ENCODE measurements around the gene PAOX.

PAOX gene

DNA sequence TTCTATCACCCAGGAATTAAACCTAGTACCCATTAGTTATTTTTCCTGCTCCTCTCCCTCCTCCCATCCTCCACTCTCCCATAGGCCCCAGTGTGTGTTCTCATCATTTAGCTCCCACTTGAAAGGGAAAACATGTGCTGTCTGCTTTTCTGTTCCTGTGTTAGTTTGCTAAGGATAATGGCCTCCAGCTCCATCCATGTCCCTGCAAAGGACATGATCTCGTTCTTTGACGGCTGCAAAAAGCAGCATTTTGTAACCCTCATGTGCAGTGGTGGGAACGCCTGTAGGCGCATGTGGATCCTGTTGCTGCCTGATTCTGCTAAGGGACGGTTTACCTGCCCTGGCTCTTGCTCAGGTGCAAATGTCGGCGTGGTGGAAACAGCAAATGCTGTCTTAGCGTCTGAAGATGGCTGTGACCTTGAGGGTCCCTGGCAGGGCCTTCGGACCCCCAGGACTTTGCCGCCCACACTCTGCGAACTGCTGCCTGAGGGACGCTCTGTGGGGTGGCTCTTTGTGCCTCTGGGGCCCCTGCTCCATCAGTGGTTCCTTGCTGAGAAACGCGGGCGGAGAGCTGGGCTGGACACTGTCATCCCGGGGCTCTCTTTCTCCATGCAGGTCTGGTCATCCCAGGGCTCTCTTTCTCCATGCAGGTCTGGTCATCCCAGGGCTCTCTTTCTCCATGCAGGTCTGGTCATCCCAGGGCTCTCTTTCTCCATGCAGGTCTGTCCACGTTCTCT, 9.3 kb downstream of the PAOX start:
- no peak for DNase-seq

DNA sequence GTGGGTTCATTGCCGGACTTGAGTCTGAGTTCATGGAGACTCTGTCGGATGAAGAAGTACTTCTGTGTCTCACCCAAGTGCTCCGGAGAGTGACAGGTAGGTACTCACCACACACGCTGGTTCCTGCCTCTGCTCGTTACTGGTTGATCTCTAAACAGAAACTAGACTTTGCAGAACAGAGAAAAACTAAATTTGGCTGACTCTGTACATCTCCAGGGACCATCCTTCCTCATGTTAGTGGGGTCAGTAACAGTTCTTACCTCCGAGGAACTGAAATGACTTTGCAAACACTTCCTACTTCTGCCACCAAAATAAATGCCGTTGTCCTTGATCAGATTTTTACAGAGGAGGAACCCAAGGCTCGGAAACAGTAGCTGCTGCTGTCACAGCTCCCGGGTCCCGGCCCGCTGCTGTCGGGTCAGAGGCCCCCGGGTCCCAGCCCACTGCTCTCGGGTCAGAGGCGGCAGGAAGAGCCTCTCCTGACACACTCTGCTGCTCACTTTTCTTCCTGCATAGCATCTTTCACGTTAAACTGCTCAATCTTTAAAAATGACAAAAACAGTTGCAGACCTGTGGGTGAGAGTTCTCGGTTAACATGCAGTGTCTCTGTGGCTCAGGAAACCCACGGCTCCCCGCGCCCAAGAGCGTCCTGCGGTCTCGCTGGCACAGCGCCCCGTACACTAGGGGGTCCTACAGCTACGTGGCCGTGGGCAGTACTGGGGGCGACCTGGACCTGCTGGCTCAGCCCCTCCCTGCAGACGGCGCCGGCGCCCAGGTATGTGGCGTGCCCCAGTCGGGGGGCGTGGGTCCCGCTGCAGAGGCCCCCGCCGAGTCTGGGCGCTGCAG, 10.1 kb downstream of the PAOX start:
- DNase-seq, result no peak

DNA sequence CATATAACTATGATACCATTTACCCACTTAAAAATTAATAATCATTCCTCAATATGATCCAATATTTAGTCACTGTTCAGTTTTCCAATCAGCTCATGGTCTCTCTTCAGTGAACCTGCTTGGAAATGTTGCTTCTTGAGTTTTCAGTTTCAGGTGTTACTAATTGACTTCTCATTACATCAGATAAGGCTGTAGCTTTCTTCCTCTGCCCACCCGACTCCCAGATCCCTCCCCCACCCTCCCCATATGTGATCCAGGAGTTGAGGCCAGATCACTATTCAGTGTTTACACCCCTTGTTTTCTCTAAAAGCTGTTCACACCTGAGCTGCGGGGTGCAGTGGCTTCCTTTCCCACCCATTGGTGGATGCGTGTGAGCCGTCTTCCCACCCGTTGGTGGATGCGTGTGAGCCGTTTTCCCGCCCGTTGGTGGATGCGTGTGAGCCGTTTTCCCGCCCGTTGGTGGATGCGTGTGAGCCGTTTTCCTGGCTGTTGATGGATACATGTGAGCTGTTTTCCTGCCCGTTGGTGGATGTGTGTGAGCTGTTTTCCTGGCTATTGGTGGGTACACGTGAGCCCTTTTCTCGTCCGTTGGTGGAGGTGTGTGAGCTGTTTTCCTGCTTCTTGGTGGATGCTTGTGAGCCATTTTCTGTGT, 11.7 kb downstream of the PAOX start:
- DNase-seq, result no peak

DNA sequence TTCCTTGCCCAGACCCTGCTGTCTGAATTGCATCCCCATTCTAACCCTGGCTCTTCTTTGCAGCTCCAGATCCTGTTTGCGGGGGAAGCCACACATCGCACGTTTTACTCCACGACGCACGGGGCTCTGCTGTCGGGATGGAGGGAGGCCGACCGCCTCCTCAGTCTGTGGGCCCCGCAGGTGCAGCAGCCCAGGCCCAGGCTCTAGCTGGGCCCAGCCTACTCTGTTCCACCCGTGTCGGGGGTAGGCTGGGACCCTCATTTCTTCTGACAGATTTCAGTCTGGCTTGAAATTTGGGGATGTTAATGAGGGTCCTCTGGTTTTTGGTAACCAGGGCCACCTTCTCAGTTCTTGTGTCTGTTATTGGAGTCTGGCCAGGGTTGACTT, 12.2 kb downstream of the PAOX start:
- DNase-seq, result no peak

DNA sequence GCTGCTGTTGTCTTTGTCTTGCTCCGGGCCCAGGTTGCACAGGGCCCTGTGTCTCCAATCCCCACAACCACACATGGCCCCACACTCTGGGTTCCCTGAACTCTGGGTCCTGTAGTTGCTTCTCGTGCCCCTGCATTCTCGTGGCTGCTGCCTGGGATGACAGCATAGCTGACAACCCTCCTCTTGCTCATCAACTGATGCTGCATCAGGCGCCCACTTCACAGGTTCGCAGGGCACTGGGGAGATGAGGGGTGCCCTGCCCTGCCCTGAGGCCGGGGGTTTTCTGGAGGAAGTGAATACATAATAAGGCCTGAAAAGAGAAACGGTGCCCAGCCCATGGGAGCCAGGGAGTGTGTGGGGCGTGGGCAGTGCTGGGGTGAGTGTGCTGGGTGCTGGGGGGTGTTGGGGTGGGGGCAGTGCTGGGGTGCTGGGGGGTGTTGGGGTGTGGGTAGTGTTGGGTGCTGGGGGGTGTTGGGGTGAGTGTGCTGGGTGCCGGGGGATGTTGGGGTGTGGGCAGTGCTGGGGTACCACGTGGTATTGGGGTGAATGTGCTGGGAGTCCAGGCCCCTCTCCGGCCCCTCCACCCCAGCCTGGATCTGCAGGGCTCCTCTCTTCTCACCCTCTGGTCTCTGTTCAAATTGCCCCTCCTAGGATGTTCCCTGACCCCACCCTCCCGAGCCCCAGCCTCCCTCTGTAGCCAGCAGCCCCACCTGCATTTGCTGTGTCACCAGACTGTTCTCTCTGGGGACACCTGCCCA, 12.9 kb downstream of the PAOX start:
- no peak for DNase-seq

DNA sequence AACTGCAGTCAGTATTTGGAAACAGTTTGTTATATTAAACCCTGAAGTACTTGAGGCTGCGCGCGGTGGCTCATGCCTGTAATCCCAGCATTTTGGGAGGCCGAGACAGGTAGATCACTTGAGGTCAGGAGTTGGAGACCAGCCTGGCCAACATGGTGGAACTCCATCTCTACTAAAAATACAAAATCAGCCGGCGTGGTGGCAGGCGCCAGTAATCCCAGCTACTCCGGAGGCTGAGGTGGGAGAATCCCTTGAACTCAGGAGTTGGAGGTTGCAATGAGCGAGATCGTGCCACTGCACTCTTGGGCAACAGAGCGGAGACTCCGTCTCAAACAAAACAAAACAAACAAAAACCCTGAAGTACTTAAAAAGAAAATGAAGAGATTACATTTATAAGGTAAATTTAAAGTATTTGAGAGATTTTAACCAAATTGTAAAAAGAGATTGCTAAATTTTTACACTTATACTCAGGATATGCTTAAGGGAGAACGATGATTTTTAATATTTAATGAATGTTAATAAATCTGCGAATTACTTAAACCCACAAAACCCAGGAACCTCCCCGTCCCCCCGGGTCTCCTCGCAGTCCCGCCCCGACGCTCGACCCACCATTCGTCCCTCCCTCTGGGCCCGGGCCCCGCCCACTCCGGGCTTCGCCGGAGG, 14.5 kb downstream of the PAOX start:
- no peak for DNase-seq

DNA sequence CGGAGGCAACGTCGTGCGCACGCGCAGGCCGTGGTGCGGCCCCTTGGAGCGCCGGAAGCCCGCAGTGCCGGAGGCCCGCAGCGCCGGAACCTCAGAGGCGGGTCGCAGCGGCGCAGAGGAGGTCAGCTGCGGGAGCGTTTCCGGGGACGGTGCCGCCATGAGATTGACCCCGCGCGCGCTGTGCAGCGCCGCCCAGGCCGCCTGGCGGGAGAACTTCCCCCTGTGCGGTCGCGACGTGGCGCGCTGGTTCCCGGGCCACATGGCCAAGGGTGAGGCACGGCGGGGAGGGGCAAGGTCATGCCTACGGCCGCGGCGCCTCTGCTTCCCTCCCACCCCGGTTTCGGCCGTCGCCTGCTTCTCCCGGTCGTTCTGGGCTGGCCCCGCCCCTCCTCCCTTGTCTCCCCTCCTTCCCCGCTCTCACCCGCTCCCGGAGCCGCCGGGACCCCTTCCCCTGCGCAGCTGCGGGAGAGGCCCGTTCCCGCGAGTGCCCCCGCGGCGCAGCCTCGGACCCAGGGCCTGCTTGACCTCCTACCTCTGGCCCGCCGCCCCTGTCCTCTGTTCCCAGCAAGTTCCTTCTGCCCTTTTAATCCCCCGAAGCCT, 15.1 kb downstream of the PAOX start, which contains the start of gene MTG1:
Gene MTG1, plus strand, starts transcription at position 94 of the 600 bp plus-strand sequence. Its CDS starts 64 bp downstream, at position 158.
- DNase-seq, result peak; percentile 31

DNA sequence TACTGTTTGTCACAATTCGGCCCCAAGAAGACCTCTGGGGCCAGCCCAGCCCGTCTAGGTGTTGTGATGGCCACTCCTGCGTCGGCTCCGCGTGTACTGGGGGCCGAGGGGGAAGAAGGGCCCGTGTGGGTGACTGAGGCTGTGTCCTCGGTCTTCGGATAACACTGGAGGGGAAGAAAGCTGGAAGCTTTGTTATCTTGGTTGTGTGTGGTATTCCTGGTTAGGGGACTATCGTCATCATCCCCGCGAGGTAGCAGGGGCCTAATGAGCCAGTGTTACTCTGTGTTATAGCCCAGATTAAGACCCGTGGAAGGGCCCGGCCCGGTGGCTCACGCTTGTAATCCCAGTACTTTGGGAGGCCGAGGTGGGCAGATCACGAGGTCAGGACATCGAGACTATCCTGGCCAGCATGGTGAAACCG, 15.7 kb downstream of the PAOX start:
- no peak for DNase-seq

DNA sequence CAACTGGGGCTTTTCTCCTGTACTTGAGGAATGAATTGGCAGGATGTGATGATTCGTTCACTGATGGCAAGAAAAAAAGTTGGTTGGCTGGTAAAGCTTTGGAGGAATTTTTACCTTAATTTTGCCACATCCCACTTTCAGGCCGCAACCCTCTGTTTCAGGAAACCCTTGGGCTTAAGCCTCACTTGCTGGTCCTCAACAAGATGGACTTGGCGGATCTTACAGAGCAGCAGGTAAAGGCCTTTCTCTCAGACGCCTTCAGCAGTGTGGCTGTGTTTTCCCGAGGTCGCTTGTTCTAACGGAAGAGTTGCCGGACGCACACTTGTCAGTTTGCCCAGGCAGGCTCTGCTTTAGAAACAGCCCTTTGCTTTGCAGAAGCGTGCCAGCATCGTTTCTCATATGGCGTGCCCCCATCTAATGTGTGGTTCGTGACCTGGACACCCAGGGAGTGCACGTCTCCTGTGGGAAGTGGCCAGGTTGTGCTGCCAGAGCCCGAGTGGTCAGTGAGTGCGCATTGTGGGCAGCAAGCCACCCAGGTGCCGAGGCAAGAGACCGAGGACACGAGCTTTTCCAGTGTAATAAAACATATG, 17.1 kb downstream of the PAOX start:
- DNase-seq, result no peak

DNA sequence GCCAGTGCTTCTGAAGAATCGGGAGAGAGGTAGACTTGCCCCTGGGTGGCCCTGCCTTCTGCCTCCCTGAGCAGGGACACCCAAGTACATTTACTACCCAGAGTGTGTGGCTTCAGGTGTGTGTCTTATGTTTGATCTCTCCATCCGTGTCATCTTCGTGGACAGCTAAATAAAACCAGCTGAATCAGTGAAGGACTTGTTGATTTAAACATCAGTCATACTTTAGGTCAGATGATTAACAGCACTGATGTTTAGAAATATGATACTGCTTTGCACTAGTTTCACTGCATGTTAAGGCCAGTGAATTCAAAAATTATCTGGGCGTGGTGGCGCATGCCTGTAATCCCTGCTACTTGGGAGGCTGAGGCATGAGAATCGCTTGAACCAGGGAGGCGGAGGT, 18.9 kb downstream of the PAOX start:
- no peak for DNase-seq

DNA sequence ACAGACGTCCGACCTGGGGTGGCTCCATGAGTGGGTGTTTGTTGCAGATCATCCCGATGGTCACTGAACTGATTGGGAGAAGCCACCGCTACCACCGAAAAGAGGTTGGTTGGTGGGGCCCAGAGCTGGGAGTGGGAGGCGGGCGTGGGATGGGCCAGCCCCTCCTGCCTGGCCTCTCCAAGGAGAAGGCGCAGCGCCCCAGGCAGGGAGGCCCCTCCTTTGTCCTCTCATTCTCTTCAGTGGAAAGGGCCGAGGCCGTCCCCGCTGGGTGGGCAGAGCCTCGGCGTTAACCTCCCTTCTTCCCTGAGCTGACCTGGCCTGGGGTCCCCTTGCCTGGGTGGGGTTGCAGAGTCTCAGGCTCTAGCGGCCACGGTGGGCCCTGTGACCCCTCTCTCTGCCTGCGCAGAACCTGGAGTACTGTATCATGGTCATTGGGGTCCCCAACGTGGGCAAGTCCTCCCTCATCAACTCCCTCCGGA, 20.1 kb downstream of the PAOX start:
- no peak for DNase-seq

DNA sequence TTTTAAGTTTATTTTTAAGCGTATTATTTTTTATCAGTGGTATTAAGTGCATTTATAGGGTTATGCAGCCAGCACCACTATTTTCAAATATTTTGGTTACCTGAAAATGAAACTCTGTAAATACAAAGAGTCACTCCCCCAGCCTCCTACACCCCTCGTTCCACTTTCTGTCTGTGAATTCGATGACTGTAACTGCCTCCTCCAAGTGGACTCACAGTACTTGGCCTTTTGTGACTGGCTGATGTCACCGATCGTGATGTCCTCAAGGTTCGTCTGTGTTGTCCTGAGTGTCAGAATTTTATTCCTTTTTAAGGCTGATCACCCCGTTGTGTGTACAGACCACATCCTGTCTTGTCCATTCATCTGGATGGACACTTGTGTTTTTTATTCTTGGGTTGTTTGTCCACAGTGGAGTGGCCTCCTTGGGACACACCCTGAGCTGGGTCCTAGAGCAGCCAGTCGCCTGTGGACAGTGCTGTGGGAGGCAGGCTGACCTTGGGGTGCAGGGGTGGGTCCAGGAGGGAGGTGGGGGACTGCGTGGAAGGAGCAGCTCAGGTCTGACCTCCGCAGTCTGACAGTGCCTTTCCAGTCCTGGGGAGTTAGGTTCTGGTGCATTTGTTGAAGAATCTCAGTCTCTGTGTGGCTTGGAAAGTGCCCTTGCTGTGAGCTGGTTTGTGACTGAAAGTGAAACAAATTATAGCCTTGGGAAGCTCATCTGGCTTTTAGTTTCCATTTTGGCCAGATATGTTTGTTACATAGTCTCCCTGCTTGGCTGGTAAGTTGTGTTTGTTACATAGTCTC, 21.8 kb downstream of the PAOX start:
- no peak for DNase-seq

DNA sequence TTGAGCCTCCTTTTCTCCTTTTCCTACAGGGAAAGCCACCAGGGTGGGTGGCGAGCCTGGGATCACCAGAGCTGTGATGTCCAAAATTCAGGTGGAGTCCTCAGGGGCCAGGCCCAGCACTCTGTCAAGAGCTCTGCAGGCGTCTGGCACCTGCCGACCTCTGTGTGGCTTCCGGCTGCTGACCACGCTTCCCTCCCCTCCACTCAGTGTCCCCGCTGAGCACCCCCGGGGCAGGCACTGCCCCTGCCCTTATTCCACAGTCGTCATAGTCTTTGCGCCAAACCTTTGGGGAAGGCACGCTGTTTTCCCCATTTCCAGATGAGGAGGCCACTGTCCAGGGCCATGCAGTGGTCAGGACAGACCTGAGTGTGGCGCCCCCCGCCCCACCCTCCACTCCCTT, 22.4 kb downstream of the PAOX start:
- DNase-seq, result no peak

DNA sequence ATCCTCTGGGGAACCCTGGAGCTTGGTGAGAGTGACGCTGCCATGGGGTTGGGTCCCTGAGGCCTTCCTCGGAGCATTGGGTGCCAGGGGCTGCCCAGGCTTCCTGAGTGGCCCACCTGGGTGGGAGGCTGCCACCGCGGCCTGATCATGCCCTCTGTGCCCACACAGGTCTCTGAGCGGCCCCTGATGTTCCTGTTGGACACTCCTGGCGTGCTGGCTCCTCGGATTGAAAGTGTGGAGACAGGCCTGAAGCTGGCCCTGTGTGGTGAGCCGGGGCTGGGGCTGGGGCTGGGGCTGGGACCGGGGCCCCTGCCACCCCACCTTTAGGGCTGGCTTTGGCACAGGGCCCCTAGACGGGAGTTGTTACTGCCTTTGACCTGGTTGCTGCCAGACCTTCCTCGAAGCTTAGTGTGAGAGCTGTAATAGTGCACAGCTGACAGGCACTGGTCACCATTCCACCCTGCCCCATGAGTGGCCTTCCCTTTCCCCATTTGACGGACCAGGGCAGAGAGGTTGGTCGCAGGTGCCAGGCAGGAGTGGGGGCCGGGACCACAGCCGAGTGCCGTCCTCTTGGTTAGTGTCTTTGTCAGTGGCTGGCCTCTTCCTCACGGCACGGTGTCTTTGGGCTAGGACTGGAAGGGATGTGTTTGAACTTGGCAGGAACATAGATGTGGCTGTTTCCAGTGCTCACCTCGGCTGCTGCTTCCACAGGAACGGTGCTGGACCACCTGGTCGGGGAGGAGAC, 23.1 kb downstream of the PAOX start:
- no peak for DNase-seq

DNA sequence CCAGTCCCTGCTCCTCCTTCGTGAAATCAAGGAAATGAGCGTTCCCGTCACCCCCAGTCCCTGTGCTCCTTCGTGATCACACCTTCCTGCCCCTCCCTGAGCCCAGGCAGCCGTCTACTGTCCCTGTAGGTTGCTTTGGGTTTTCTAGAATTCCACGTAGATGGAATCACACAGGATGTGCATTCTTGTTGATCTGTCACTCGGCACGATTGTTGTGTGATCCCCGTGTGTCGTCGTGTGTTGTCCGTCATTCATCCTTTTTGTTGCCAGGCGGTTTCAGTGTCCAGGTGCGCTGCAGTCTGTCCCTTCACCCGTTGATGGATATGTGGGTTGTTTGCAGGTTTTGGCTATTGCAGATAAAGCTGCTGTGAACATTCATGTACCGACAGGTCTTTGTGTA, 24.3 kb downstream of the PAOX start:
- DNase-seq, result no peak

DNA sequence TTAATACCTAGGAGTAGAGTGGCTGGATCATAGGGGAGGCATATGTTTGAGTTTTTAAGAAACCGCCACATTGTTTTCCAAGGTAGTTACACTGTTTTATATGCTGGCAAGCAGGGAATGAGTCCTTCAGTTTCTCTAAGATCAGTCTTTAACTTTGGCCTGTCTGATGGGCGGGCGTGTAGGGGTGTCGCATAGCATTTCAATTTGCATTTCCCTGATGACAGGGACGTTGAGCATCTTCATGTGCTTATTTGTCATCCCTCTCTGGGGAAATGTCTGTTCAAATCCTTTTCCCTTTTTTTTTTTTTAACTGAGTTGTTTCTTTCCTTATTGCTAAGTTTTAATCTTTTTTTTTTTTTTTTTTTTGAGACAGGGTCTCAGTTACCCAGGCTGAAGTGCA, 24.7 kb downstream of the PAOX start:
- DNase-seq, result no peak

DNA sequence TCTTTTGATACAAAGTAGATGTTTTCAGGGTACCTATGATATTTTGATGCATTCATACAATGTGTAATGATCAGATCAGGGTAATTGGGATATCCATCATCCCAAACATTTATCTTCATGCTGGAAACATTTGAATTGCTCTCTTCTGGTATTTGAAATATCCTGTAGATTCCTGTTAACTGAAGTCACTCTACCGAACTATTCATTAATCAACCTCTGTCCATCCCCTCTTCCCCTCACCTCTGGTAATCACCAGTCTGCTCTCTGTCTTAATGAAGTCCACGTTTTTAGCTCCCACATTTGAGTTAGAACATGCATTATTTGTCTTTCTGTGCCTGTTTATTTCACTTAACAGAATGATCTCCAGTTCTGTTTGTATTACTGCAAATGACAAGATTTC, 26.2 kb downstream of the PAOX start:
- no peak for DNase-seq

DNA sequence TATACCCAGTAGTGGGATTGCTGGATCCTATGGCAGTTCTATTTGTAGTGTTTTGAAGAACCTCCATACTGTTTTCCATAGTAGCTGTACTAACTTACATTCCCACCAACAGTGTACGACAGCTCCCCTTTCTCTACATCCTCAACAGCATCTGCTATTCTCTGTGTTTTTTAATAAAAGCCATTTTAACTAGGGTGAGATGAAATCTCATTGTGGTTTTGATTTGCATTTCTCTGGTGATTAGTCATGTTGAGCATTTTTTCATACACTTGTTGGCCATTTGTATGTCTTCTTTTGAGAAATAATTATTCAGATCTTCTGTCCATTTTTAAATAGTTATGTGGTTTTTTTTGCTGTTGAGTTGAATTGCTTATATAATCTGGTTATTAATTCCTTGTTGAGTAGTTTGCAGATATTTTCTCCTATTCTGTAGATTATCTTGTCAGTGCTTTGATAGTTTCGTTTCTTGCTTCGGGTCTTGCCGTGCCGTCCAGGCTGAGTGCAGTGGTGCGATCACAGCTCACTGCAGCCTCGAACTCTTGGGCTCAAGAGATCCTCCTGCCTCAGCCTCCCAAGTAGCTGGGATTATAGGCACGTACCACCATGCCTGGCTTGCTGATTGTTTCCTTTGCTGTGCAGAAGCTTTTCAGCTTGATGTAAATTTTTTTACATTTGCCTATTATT, 26.9 kb downstream of the PAOX start:
- DNase-seq, result no peak
